ENCODE data around the gene TIMM44. TPM values are rescaled to one million over a fixed set of nuclear protein-coding genes. Genes with fewer than 3 reads are reported as not detected.

TIMM44 gene
- total and polyA plus RNA-seq, 2 of the 8 experiments (the other 6 are each of a cell fraction or from before 2014, with no cell fraction given) = 131 to 150 TPM

DNA sequence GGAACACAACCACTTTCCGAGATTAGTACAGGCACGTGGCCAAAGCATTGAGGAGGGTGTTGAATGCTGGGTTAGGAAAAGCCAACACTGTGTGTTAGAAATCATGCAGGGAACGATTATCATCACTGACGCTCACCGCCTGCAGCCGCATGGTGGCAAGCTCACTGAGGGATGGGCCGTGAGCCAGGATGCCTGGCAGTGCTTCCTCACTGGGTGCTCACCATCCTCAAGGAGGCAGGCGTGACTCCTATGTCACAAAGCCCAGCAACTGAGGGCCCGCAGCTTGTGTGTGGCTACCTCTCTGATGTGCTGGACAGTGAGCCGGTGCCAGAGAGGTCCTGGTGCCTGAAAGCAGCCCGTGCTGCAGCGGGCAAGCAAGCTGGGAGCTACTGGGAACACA, 30.4 kb upstream of the TIMM44 start (continued):
- TF ChIP-seq EZH2 (IDR thresholded peaks at IDR 0.05; ENCODE audit: low read depth, low read length, severe bottlenecking) (no peak), KDM5A (IDR thresholded peaks at IDR 0.05; ENCODE audit: low read length) (no peak)
